HG03280 (cell line): ENCODE results near the gene LRRFIP1.
"Not testable (repeated sequence)": the region's sequence is repeated elsewhere in the genome, so short reads cannot be mapped to it uniquely, and the experiment has no call there.

Source experiments
- ATAC-seq: cut with Tn5 transposase; IDR thresholded peaks from one replicate; pipeline ENCODE4 v1.9.1; 2021; ENCODE audit warnings: mild to moderate bottlenecking, moderate library complexity; ENCODE audit not compliant: unreplicated experiment

Gene LRRFIP1

GRCh38 chr2:237597196-237598145 lies 29.9 kb upstream of the LRRFIP1 start:
- no peak for ATAC-seq

GRCh38 chr2:237598468-237599208 lies 28.7 kb upstream of the LRRFIP1 start:
- ATAC-seq, result no peak

- ATAC-seq, result no peak
Observed at GRCh38 chr2:237599465-237600110, 27.8 kb upstream of the LRRFIP1 start.

- no peak for ATAC-seq
Observed at GRCh38 chr2:237600205-237600846, 27.1 kb upstream of the LRRFIP1 start.

GRCh38 chr2:237601453-237602116 lies 25.8 kb upstream of the LRRFIP1 start:
- ATAC-seq, result no peak

GRCh38 chr2:237602409-237602808 lies 25.0 kb upstream of the LRRFIP1 start:
- ATAC-seq, result no peak

- no peak for ATAC-seq
Observed at GRCh38 chr2:237603049-237603717, 24.2 kb upstream of the LRRFIP1 start.

- no peak for ATAC-seq
Observed at GRCh38 chr2:237603718-237604362, 23.5 kb upstream of the LRRFIP1 start.

- no peak for ATAC-seq
Observed at GRCh38 chr2:237604391-237604790, 23.0 kb upstream of the LRRFIP1 start.

- no peak for ATAC-seq
Observed at GRCh38 chr2:237604960-237605359, 22.4 kb upstream of the LRRFIP1 start.

GRCh38 chr2:237606522-237606921 lies 20.9 kb upstream of the LRRFIP1 start:
- ATAC-seq, result not testable (repeated sequence)

GRCh38 chr2:237612527-237613357 lies 14.6 kb upstream of the LRRFIP1 start:
- no peak for ATAC-seq

GRCh38 chr2:237613679-237614078 lies 13.7 kb upstream of the LRRFIP1 start:
- ATAC-seq, result no peak

- ATAC-seq, result no peak
Observed at GRCh38 chr2:237614151-237614720, 13.2 kb upstream of the LRRFIP1 start.

GRCh38 chr2:237615631-237616249 lies 11.6 kb upstream of the LRRFIP1 start:
- no peak for ATAC-seq

- no peak for ATAC-seq
Observed at GRCh38 chr2:237616373-237616733, 11.0 kb upstream of the LRRFIP1 start.

- ATAC-seq, result no peak
Observed at GRCh38 chr2:237616734-237617586, 10.4 kb upstream of the LRRFIP1 start.
